ENCODE results near the gene OR2T29.
"Not testable (repeated sequence)": the region's sequence is repeated elsewhere in the genome, so short reads cannot be mapped to it uniquely, and the experiment has no call there.

Gene OR2T29, protein sequence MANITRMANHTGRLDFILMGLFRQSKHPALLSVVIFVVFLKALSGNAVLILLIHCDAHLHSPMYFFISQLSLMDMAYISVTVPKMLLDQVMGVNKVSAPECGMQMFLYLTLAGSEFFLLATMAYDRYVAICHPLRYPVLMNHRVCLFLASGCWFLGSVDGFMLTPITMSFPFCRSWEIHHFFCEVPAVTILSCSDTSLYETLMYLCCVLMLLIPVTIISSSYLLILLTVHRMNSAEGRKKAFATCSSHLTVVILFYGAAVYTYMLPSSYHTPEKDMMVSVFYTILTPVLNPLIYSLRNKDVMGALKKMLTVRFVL

DNA sequence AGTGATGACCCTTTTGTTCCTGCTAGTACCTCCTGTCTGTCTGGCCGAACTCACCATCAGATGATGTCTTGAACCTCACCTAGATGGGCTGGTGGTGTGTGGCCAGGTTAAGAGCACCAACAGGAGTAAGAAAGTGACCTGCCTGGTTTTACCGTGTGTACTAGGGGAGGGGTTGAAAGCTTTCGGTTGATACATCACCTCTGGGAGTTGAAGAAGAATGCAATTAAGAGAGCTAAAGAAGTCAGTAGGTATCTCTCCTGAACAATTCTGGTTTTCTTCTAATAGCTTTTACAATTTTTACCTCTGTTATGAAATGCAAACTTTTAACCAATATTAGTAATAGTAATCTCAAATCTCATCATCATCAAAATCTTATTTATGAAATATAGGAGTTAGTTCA is at the start of gene OR2T29:
TSS of gene OR2T29 (minus strand) at position 101 of the 400 bp plus-strand sequence. CDS start 3,281 bp downstream, outside the sequence.
- H3K27ac ChIP-seq; intact Hi-C loops (cut with DNase I; ENCODE audit: low total_unique reads); H3K4me3 ChIP-seq; H3K4me1 ChIP-seq; H3K36me3 ChIP-seq; H3K9me3 ChIP-seq; H3K27me3 ChIP-seq; DNase-seq: not testable (repeated sequence)

DNA sequence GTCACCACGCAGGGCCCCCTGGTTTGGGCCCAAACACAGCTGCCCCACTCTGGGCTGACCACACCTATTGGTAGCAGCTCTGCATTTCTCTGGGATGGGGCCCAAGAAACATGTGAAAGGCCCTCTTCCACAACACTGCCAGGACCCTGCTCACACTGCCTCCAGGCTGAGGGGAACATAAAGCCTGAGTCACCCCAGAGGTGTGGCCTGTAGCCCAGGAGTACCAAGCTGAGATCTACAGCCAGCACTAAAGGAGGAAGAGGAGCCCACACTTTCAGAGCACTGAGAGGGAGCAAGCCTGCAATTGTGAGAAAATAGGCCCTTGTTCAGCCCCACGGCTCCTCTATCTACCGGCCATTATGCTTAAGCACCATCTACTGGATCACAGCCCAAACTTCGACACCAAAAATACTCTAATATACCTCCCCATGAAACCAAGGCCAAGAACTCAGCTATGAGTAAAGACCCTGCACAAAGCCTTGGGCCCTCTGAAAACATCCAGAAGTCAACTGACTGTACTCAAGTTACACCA is 49.4 kb upstream of the OR2T29 start:
- Histone ChIP-seq H3K4me1 (no peaks in the 10 kb centered on the region), H3K27ac (no peak overlapping the region), H3K9me3 (no peaks in the 10 kb centered on the region), H3K4me3 (no peak overlapping the region), H3K27me3 (no peaks in the 10 kb centered on the region), H3K36me3 (no peaks in the 10 kb centered on the region)
- TF ChIP-seq, protein P1, sequence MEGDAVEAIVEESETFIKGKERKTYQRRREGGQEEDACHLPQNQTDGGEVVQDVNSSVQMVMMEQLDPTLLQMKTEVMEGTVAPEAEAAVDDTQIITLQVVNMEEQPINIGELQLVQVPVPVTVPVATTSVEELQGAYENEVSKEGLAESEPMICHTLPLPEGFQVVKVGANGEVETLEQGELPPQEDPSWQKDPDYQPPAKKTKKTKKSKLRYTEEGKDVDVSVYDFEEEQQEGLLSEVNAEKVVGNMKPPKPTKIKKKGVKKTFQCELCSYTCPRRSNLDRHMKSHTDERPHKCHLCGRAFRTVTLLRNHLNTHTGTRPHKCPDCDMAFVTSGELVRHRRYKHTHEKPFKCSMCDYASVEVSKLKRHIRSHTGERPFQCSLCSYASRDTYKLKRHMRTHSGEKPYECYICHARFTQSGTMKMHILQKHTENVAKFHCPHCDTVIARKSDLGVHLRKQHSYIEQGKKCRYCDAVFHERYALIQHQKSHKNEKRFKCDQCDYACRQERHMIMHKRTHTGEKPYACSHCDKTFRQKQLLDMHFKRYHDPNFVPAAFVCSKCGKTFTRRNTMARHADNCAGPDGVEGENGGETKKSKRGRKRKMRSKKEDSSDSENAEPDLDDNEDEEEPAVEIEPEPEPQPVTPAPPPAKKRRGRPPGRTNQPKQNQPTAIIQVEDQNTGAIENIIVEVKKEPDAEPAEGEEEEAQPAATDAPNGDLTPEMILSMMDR (IDR thresholded peaks at IDR 0.05) = no peak
- DNase-seq = no peak
- intact Hi-C loops (cut with DNase I; ENCODE audit: low total_unique reads) = no loop called here

DNA sequence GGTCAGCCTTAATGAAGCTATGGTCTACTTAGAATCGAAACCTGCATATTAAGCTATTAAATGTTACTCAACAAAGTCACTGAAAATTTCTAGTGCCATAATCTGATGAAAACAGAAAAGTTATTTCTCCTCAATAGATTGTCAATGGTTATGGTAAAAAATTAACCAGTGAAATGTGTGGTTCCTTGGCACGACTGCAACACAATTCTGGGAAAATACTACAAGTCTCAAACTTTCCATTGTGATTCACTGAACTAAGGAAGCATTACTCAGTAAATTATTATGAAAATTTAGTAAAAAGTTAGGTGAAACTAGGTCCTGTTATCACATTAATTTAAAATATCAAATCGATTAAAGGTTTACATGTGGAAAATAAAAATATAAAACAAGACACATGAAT is 47.7 kb upstream of the OR2T29 start:
- no peaks in the 10 kb centered on the region for H3K27me3 ChIP-seq
- H3K9me3 ChIP-seq = no peaks in the 10 kb centered on the region
- intact Hi-C loops (cut with DNase I; ENCODE audit: low total_unique reads) = no loop called here
- TF ChIP-seq, protein P1 (IDR thresholded peaks at IDR 0.05) = no peak
- DNase-seq = no peak
- no peaks in the 10 kb centered on the region for H3K36me3 ChIP-seq
- no peak overlapping the region for H3K4me3 ChIP-seq
- H3K27ac ChIP-seq = no peak overlapping the region
- H3K4me1 ChIP-seq = no peaks in the 10 kb centered on the region

DNA sequence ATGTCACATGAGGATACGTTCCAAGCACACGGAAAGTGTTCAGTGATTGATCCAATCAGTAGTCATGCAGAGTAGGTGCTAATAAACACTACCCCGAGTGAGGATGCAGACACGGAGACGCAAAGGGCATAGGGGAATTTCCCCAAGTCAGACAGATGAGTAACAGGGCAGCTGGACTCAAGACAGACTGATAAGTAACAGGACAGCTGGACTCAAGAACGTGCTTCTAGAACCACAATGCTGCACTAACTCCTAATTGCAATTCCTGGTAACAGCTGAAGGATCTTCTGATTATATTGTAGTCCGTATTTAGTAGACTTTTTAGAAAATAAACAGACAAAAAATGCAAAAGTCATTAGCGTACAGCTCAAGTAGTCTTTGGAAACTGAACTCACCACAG is 36.8 kb upstream of the OR2T29 start:
- Histone ChIP-seq H3K4me3 (no peak overlapping the region), H3K4me1 (no peaks in the 10 kb centered on the region), H3K27me3 (no peaks in the 10 kb centered on the region), H3K27ac (no peak overlapping the region), H3K9me3 (no peaks in the 10 kb centered on the region), H3K36me3 (no peaks in the 10 kb centered on the region)
- TF ChIP-seq, protein P1 (IDR thresholded peaks at IDR 0.05) = no peak
- intact Hi-C loops (cut with DNase I; ENCODE audit: low total_unique reads) = no loop called here
- DNase-seq = no peak

DNA sequence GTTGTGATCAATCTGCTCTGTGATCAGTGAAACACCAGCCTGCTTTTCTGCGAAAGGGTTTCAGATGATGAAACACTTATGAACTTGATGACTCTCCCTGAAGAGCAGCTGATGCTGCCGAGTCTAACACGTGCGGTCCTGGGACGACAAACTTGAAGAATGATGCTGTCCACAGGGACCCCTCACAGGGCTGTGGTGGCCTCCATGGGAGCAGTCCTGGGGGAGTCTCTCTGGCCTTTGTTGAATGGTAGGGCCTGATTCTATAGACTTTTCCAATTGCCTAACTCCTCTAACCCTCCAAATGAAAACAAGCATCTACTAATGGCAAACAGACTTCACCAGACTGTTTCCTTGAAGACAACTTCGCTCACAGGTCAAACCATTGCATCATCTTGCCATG is 35.0 kb upstream of the OR2T29 start, which contains the start of gene OR2T10:
TSS of gene OR2T10 (minus strand) at position 112 of the 400 bp plus-strand sequence. CDS start 3,932 bp downstream, outside the sequence.
- no peaks in the 10 kb centered on the region for H3K4me1 ChIP-seq
- no peaks in the 10 kb centered on the region for H3K9me3 ChIP-seq
- TF ChIP-seq, protein P1 (IDR thresholded peaks at IDR 0.05) = no peak
- no peak for DNase-seq
- intact Hi-C loops (cut with DNase I; ENCODE audit: low total_unique reads) = no loop called here
- no peaks in the 10 kb centered on the region for H3K27me3 ChIP-seq
- H3K27ac ChIP-seq = no peak within 1 kb of the TSS
- H3K36me3 ChIP-seq = no peaks in the 10 kb centered on the region
- no peak within 1 kb of the TSS for H3K4me3 ChIP-seq

DNA sequence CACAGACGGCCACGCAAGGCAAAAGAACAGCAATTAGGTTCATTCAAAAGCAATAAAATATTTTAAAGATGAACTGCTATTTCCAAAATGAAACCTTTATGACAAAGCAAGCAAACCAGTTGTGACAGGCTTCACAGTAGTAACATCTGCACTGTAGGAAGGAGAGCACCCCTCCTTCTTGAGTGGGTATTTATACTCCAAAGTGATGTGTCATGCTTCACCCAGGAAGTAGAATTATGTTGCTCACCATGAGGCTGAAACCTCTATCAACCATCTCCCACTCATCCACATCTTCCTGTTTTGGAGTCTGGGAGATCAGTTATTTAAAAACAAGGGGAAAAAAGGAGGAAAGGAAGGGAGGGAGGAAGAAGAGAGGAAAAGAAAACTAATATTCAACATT is 34.0 kb upstream of the OR2T29 start:
- H3K36me3 ChIP-seq = no peaks in the 10 kb centered on the region
- no peak for DNase-seq
- H3K4me1 ChIP-seq = no peaks in the 10 kb centered on the region
- no peak overlapping the region for H3K27ac ChIP-seq
- TF ChIP-seq, protein P1 (IDR thresholded peaks at IDR 0.05) = no peak
- H3K9me3 ChIP-seq = no peaks in the 10 kb centered on the region
- H3K4me3 ChIP-seq = no peak overlapping the region
- no peaks in the 10 kb centered on the region for H3K27me3 ChIP-seq
- intact Hi-C loops (cut with DNase I; ENCODE audit: low total_unique reads) = no loop called here
